Neutrophil (primary cell): ENCODE measurements around the gene LECT2.

Experiments
- H3K27ac ChIP-seq: fragments of 200-600 bp; sonication (generic); 2 replicates; pipeline ENCODE4 v1.5.1; 2016; ENCODE audit warnings: mild to moderate bottlenecking, moderate library complexity
- H3K27me3 ChIP-seq: fragments of 200-600 bp; sonication (generic); 2 replicates; pipeline ENCODE4 v1.6.0; 2016; ENCODE audit warnings: mild to moderate bottlenecking
- H3K36me3 ChIP-seq: fragments of 200-600 bp; sonication (generic); 2 replicates; pipeline ENCODE4 v1.5.1; 2017
- H3K4me1 ChIP-seq, 2 experiments: fragments of 200-600 bp in 1 of 2; sonication (generic) in 1 of 2; 1 replicate in 1 of 2; 2 replicates in 1 of 2; pipeline versions ENCODE4 v1.5.1 to v1.6.1; 2013 to 2016; ENCODE audit warnings: low read depth in 1 of 2, low read length in 1 of 2, mild to moderate bottlenecking in 1 of 2, moderate library complexity in 1 of 2; ENCODE audit not compliant: control insufficient read depth in 1 of 2, insufficient read depth in 1 of 2
- H3K4me3 ChIP-seq, 2 experiments: fragments of 200-600 bp in 1 of 2; sonication (generic) in 1 of 2; 1 replicate in 1 of 2; 2 replicates in 1 of 2; pipeline ENCODE4 v1.5.1; 2013 to 2016; ENCODE audit warnings: low read depth in 1 of 2, low read length in 1 of 2, mild to moderate bottlenecking in 1 of 2, moderate library complexity in 1 of 2
- H3K9me3 ChIP-seq: fragments of 200-600 bp; sonication (generic); 2 replicates; pipeline ENCODE4 v1.5.1; 2016
- CTCF ChIP-seq: fragments of 200-600 bp; sonication (generic); IDR thresholded peaks from 2 replicates; pipeline ENCODE4 v1.5.1; 2016; ENCODE audit warnings: antibody characterized with exemption

LECT2 gene

GRCh38 chr5:135974021-135974600, 19.3 kb upstream of the LECT2 start:
- H3K27me3 ChIP-seq: peaks cover 80% of the 10 kb centered on the region
- H3K4me3 ChIP-seq: no peak overlapping the region
- no peaks in the 10 kb centered on the region for H3K36me3 ChIP-seq
- TF ChIP-seq CTCF: no peak
- H3K27ac ChIP-seq: no peak overlapping the region
- no peaks in the 10 kb centered on the region for H3K9me3 ChIP-seq
- no peaks in the 10 kb centered on the region for H3K4me1 ChIP-seq

GRCh38 chr5:135973323-135974020, 18.7 kb upstream of the LECT2 start:
- no peak overlapping the region for H3K27ac ChIP-seq
- no peaks in the 10 kb centered on the region for H3K36me3 ChIP-seq
- no peaks in the 10 kb centered on the region for H3K4me1 ChIP-seq
- no peak overlapping the region for H3K4me3 ChIP-seq
- H3K27me3 ChIP-seq: peaks cover 75% of the 10 kb centered on the region
- H3K9me3 ChIP-seq: no peaks in the 10 kb centered on the region
- TF ChIP-seq CTCF: no peak

- Histone ChIP-seq H3K27ac (no peak overlapping the region), H3K9me3 (no peaks in the 10 kb centered on the region), H3K27me3 (peaks cover 60% of the 10 kb centered on the region), H3K4me1 (no peaks in the 10 kb centered on the region), H3K4me3 (no peak overlapping the region), H3K36me3 (no peaks in the 10 kb centered on the region)
- no peak for TF ChIP-seq CTCF
Measured at GRCh38 chr5:135971701-135972100, 16.9 kb upstream of the LECT2 start.

GRCh38 chr5:135966790-135967189, 12.0 kb upstream of the LECT2 start:
- TF ChIP-seq CTCF: no peak

GRCh38 chr5:135966165-135966564, 11.4 kb upstream of the LECT2 start:
- peaks cover 46% of the 10 kb centered on the region for H3K27me3 ChIP-seq
- no peak overlapping the region for H3K27ac ChIP-seq
- no peaks in the 10 kb centered on the region for H3K9me3 ChIP-seq
- no peaks in the 10 kb centered on the region for H3K4me1 ChIP-seq
- no peak overlapping the region for H3K4me3 ChIP-seq
- TF ChIP-seq CTCF: no peak
- H3K36me3 ChIP-seq: no peaks in the 10 kb centered on the region

More at GRCh38 chr5:135966790-135967189, 12.0 kb upstream of the LECT2 start:
- peaks cover 46% of the 10 kb centered on the region for H3K27me3 ChIP-seq
- no peak overlapping the region for H3K27ac ChIP-seq
- H3K36me3 ChIP-seq: no peaks in the 10 kb centered on the region
- no peaks in the 10 kb centered on the region for H3K9me3 ChIP-seq
- H3K4me1 ChIP-seq: no peaks in the 10 kb centered on the region
- no peak overlapping the region for H3K4me3 ChIP-seq
